ENCODE results near the gene DCHS2. TPM values are rescaled to one million over a fixed set of nuclear protein-coding genes. Genes with fewer than 3 reads are reported as not detected.

DCHS2 gene
- total RNA-seq, 1 experiment from 2014 or later, result 0.02 TPM

- no peak overlapping the region for H2AFZ ChIP-seq
- no peaks in the 10 kb centered on the region for H3F3A ChIP-seq (ENCODE audit: insufficient read depth, low read depth)
- H3K4me3 ChIP-seq, result no peak overlapping the region
- no peaks in the 10 kb centered on the region for H4K20me1 ChIP-seq (ENCODE audit: insufficient read depth)
- H3K4me2 ChIP-seq, result no peak overlapping the region
- no peaks in the 10 kb centered on the region for H3K79me2 ChIP-seq (ENCODE audit: low read depth)
- no peaks in the 10 kb centered on the region for H3K9me2 ChIP-seq (ENCODE audit: insufficient read depth)
- no TSS peak for BruUV-seq (replicated peaks)
- H3K36me3 ChIP-seq (ENCODE audit: low read depth), result no peaks in the 10 kb centered on the region
- H3K9me3 ChIP-seq (ENCODE audit: insufficient read depth, low read depth), result no peaks in the 10 kb centered on the region
- no peak for TF ChIP-seq EZH2 (IDR thresholded peaks at IDR 0.05; ENCODE audit: low read depth)
- no peaks in the 10 kb centered on the region for H3K4me1 ChIP-seq (replicated peaks; ENCODE audit: insufficient read depth)
- ChIA-PET POLR2A (ENCODE audit: unreplicated experiment) (no interaction called here), CTCF (no interaction called here)
- no peak for DNase-seq
- H3K27me3 ChIP-seq (ENCODE audit: insufficient read depth, low read depth), result no peaks in the 10 kb centered on the region
- intact Hi-C loops (cut with micrococcal nuclease; ENCODE audit: unreplicated experiment), result no loop called here
- H3K27ac ChIP-seq, result no peak overlapping the region
These were observed 123.9 kb downstream of the DCHS2 start for GRCh38 chr4:154367659-154368058.

- Histone ChIP-seq H2AFZ (no peak overlapping the region), H3K9me2 (ENCODE audit: insufficient read depth) (no peaks in the 10 kb centered on the region), H4K20me1 (ENCODE audit: insufficient read depth) (no peaks in the 10 kb centered on the region), H3K9me3 (ENCODE audit: insufficient read depth, low read depth) (no peaks in the 10 kb centered on the region), H3K4me2 (no peak overlapping the region), H3F3A (ENCODE audit: insufficient read depth, low read depth) (no peaks in the 10 kb centered on the region), H3K4me3 (no peak overlapping the region), H3K4me1 (replicated peaks; ENCODE audit: insufficient read depth) (no peaks in the 10 kb centered on the region), H3K79me2 (ENCODE audit: low read depth) (no peaks in the 10 kb centered on the region), H3K36me3 (ENCODE audit: low read depth) (no peaks in the 10 kb centered on the region), H3K27me3 (ENCODE audit: insufficient read depth, low read depth) (no peaks in the 10 kb centered on the region), H3K27ac (no peak overlapping the region)
- TF ChIP-seq EZH2 (IDR thresholded peaks at IDR 0.05; ENCODE audit: low read depth) (no peak), CTCF (conservative IDR thresholded peaks at IDR 0.05) (no peak)
- CTCF ChIA-PET, result no interaction called here
- BruUV-seq (replicated peaks), result no TSS peak
- no peak for DNase-seq
- POLR2A ChIA-PET (ENCODE audit: unreplicated experiment), result no interaction called here
- intact Hi-C loops (cut with micrococcal nuclease; ENCODE audit: unreplicated experiment), result no loop called here
These were observed 124.6 kb downstream of the DCHS2 start for GRCh38 chr4:154366956-154367355.

GRCh38 chr4:154364066-154364845 lies 127.3 kb downstream of the DCHS2 start:
- intact Hi-C loops (cut with micrococcal nuclease; ENCODE audit: unreplicated experiment), result no loop called here
- H3K27me3 ChIP-seq (ENCODE audit: insufficient read depth, low read depth), result no peaks in the 10 kb centered on the region
- DNase-seq, result no peak
- H3K4me3 ChIP-seq, result no peak overlapping the region
- H3K9me3 ChIP-seq (ENCODE audit: insufficient read depth, low read depth), result no peaks in the 10 kb centered on the region
- H3K4me2 ChIP-seq, result no peak overlapping the region
- H3K27ac ChIP-seq, result no peak overlapping the region
- no peaks in the 10 kb centered on the region for H3K9me2 ChIP-seq (ENCODE audit: insufficient read depth)
- no peaks in the 10 kb centered on the region for H3K79me2 ChIP-seq (ENCODE audit: low read depth)
- no peaks in the 10 kb centered on the region for H3F3A ChIP-seq (ENCODE audit: insufficient read depth, low read depth)
- H3K4me1 ChIP-seq (replicated peaks; ENCODE audit: insufficient read depth), result no peaks in the 10 kb centered on the region
- TF ChIP-seq EZH2 (IDR thresholded peaks at IDR 0.05; ENCODE audit: low read depth) (no peak), CTCF (conservative IDR thresholded peaks at IDR 0.05) (no peak)
- no TSS peak for BruUV-seq (replicated peaks)
- CTCF ChIA-PET, result no interaction called here
- POLR2A ChIA-PET (ENCODE audit: unreplicated experiment), result no interaction called here
- no peaks in the 10 kb centered on the region for H4K20me1 ChIP-seq (ENCODE audit: insufficient read depth)
- no peak overlapping the region for H2AFZ ChIP-seq
- no peaks in the 10 kb centered on the region for H3K36me3 ChIP-seq (ENCODE audit: low read depth)

- no peak for DNase-seq
- no peak overlapping the region for H2AFZ ChIP-seq
- CTCF ChIA-PET, result no interaction called here
- H3K27me3 ChIP-seq (ENCODE audit: insufficient read depth, low read depth), result no peaks in the 10 kb centered on the region
- no peaks in the 10 kb centered on the region for H3K36me3 ChIP-seq (ENCODE audit: low read depth)
- no peak for TF ChIP-seq CTCF (conservative IDR thresholded peaks at IDR 0.05)
- TF ChIP-seq EZH2 (IDR thresholded peaks at IDR 0.05; ENCODE audit: low read depth), result no peak
- no peaks in the 10 kb centered on the region for H3K9me3 ChIP-seq (ENCODE audit: insufficient read depth, low read depth)
- H3K27ac ChIP-seq, result no peak overlapping the region
- no peaks in the 10 kb centered on the region for H3F3A ChIP-seq (ENCODE audit: insufficient read depth, low read depth)
- H3K79me2 ChIP-seq (ENCODE audit: low read depth), result no peaks in the 10 kb centered on the region
- H3K4me3 ChIP-seq, result no peak overlapping the region
- no peak overlapping the region for H3K4me2 ChIP-seq
- H4K20me1 ChIP-seq (ENCODE audit: insufficient read depth), result no peaks in the 10 kb centered on the region
- POLR2A ChIA-PET (ENCODE audit: unreplicated experiment), result no interaction called here
- no TSS peak for BruUV-seq (replicated peaks)
- no peaks in the 10 kb centered on the region for H3K4me1 ChIP-seq (replicated peaks; ENCODE audit: insufficient read depth)
- no peaks in the 10 kb centered on the region for H3K9me2 ChIP-seq (ENCODE audit: insufficient read depth)
- intact Hi-C loops (cut with micrococcal nuclease; ENCODE audit: unreplicated experiment), result no loop called here
These were observed 130.1 kb downstream of the DCHS2 start for GRCh38 chr4:154361450-154361849.
